Fibroblast of lung (primary cell): ENCODE data around the gene CCR2.

Source experiments
- EZH2 ChIP-seq: IDR thresholded peaks from 2 replicates; pipeline ENCODE4 v1.5.1; 2012; ENCODE audit warnings: low read length, control low read depth, mild to moderate bottlenecking; ENCODE audit errors: missing control alignments
- TF ChIP-seq, protein P1 (sequence below), 2 donors: IDR thresholded peaks in 1 of 2; conservative IDR thresholded peaks in 1 of 2; 1 replicate in 1 of 2; 2 replicates in 1 of 2; pipeline ENCODE4 v1.5.1; 2011 to 2012; ENCODE audit warnings: low read length in 2 of 2, control low read depth in 1 of 2, inconsistent platforms in 1 of 2, low read depth in 1 of 2, mild to moderate bottlenecking in 1 of 2

DNA sequence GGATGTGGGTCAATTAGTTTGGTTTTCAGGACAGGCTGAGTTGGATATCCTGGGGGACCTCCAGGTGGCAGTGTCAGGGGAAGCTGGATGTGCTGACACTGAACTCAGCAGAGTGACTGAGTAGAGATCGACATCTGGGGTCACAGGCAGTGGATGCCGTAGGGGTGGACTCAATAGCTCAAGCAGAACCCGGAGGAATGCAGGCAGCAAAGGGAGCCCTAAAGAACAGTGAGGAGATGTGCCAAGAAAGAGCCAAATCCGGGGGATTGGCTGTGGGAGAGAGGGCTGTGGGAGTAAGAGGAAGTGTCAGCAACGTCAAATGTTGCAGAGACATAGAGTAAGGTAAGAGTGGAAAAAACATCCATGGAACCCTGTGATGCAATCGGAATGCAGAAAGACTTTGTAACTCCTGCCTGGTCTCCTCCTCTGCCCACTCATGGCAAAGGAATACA, 41.3 kb downstream of the CCR2 start:
- TF ChIP-seq, protein P1, sequence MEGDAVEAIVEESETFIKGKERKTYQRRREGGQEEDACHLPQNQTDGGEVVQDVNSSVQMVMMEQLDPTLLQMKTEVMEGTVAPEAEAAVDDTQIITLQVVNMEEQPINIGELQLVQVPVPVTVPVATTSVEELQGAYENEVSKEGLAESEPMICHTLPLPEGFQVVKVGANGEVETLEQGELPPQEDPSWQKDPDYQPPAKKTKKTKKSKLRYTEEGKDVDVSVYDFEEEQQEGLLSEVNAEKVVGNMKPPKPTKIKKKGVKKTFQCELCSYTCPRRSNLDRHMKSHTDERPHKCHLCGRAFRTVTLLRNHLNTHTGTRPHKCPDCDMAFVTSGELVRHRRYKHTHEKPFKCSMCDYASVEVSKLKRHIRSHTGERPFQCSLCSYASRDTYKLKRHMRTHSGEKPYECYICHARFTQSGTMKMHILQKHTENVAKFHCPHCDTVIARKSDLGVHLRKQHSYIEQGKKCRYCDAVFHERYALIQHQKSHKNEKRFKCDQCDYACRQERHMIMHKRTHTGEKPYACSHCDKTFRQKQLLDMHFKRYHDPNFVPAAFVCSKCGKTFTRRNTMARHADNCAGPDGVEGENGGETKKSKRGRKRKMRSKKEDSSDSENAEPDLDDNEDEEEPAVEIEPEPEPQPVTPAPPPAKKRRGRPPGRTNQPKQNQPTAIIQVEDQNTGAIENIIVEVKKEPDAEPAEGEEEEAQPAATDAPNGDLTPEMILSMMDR (conservative IDR thresholded peaks at IDR 0.05 in 1 of 2, IDR thresholded peaks at IDR 0.05 in 1 of 2; ENCODE audit: low read depth in 1 of 2, low read length in 2 of 2), result no peak
- TF ChIP-seq EZH2, result no peak
